Stimulated activated CD4-positive, alpha-beta T cell treated with anti-CD3 and anti-CD28 coated beads, Interleukin-1b, Interleukin-23, amount 100 ng/mL, for 4 hours (primary cell): ENCODE results near the gene C16orf78.

Experiments used
- DNase-seq, 2 donors: peaks; one replicate each; pipeline ENCODE4 v3.0.0-alpha.2; 2020; ENCODE audit warnings: low read depth in 2 of 2

The C16orf78 gene

DNA sequence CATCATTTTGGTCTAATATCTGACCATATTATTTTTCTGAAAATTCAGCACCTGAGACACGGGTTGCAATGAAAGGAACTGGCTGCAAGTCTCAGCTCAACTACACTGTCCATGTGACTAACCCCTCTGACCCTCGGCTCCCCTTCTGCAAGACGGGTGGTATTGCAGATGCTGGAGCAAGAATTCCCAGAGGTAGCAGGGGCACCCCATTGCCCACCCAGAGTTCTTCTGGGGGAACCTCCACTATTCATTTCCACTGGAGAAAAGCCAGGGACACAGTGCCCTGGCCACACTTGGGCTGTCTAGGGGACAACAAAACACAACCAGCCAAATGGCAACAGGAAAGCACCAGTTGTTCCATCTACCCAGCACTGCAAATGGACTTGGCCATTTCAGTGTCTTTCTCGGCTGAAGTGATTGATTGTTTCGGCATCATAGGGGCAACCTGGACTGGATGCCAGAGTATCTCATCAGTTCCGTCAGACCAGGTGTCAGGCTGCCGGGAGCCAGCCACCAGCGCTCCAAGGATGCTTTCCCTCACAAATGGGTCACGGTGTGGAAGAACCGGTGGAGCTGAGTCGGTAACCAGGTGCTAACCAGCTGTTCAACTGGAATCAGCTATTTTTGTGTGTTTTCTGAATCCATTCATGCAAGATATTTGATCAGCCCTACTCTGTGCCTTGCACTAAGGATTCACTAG, 58.1 kb downstream of the C16orf78 start:
- DNase-seq, result no peak

GRCh38 chr16:49434733-49435132, 61.1 kb downstream of the C16orf78 start:
- DNase-seq, result no peak

- no peak for DNase-seq
Observed at GRCh38 chr16:49436181-49436580, 62.6 kb downstream of the C16orf78 start.

DNA sequence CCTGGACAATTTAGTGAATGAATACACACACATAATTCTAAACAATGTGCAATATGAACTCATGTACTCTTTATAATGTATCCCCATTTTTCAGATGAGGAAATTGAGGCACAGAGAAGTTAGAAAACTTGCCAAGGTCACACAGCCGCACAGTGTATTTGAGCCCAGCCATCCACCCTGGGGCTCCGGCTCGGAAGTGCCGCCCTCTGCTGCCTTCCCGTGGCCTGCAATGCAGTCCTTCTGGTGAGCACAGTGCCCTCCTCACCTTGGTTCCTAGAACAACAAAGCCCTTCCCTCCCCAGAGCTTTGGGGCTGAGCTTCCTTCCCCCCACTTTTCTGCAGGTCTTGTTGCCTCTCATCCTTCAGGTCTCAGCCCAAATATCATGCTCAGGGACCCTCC, 63.7 kb downstream of the C16orf78 start:
- no peak for DNase-seq

DNA sequence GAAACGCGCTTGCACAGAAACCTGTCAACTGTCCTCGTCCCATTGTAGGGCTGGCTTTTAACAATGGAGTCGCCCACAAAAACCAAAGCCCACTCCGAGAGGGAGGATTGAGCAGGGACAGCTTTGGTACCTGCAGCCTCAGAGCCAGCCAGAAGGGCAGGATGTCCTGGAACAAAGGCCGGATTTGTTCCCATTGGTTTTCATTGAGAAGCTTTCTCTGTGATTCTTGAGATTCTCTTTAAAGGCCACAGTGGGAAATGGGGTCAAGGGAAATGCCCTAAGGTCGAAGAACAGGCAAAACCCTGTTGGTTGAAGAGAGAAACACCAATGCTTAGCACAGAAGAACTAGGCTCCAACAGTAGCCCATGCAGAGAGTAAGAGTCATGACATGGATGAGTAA, 65.4 kb downstream of the C16orf78 start:
- no peak for DNase-seq

- DNase-seq, result no peak
Observed at GRCh38 chr16:49439676-49440075, 66.1 kb downstream of the C16orf78 start.

DNA sequence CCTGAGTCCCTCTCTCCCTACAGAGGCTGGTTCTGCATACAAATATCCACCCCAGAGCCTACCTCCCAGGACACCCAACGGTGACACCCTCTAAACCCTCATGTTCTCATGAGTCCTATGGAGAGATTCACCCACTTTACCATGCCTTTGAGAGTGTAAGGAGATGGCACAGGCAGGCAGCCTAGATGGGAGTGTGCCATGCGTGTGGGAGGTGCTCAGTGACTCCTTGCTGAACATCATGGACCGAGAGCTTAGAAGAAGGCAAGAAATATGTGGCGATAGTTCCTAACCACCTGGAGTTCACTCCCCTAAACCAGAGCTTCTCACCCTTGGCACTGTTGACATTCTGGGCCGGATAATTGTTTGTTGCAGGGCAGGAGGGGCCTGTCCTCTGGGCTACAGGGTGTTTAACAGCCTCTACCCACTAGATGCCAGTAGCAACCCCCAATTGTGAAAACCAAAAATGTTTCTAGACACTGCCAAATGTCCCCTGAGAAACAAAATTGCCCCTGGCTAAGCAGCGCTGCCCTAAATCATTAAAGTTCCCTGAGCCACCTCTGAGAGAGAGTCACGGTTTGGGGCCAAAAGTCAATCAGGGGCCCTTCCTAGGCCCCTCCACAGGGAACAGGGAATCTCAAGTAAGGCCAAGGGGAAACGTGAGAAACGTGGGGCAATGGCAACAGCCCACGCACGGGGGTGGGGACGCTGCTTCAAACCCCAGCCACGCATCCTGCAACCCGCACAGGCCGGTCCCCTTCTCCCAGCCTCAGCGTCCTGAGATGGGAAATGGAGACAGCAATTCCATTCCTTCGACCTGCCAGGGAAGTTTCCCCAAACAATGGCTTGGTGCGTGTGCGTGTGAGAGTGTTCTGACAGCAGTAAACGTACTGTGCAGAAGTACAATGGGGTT, 66.8 kb downstream of the C16orf78 start:
- no peak for DNase-seq

DNA sequence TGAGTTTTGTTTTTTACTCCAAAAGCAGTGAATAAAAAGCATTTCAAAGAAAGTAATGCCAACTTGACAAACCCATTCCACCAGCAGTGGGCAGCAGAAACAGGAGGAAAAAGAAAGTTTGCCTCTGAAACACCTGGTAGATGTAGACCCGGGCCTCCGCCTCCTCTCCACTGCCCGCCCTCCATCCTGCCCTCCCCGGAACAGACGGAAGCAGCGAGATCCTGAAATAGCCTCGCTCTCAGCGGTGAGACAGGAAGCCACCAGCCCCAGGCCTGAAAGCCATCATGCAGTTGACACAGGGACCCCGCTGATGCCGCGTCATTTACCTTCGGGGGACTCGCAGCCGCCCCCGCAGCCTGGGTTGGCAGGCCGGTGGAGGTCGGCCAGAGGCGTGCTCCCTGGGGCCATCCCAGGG, 67.8 kb downstream of the C16orf78 start:
- DNase-seq, result peak; percentile 19 to 41

DNA sequence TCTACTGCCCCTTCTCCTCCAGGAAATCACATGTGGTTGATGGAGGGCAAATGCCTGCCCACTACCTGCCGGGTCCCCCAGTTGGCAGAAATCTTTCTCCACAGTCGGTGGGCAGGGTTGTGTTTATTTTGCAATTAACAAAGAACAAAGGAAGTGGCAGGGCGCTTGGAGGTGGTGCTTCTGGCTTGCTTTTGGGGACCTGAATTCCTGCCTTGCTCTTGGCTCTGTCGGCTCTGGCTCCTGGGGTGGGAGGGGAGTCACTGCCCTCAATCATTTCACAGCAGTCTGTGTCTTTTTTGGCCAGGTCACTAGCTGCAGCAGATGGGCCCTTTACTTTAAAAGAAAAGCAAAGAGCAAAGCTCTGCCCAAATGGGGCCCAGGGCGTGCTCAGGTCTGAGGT, 69.2 kb downstream of the C16orf78 start:
- DNase-seq, result no peak

GRCh38 chr16:49443576-49443975, 70.0 kb downstream of the C16orf78 start:
- no peak for DNase-seq

- no peak for DNase-seq
Observed at GRCh38 chr16:49446805-49447204, 73.2 kb downstream of the C16orf78 start.
